Coronary artery (tissue), 2 donors: ENCODE measurements around the gene SMAGP.
A peak's percentile ranks its signal among the peaks of the same experiment; 100 is the strongest.

Experiments used
- DNase-seq: peaks from one replicate; pipeline ENCODE4 v3.0.0-alpha.2; 2017; ENCODE audit warnings: low spot score
- H3K27ac ChIP-seq, 2 donors: fragments of 200-600 bp; sonication (generic); one replicate each; pipeline ENCODE4 v1.5.1; 2016 to 2019
- H3K4me3 ChIP-seq: fragments of 200-600 bp; sonication (generic); 2 replicates; pipeline ENCODE4 v1.5.1; 2016; ENCODE audit warnings: mild to moderate bottlenecking, moderate library complexity
- CTCF ChIP-seq: fragments of 200-600 bp; sonication (generic); IDR thresholded peaks from one replicate; pipeline ENCODE4 v1.5.1; 2019; ENCODE audit warnings: antibody characterized with exemption

Gene SMAGP

GRCh38 chr12:51242876-51243275 lies 27.3 kb downstream of the SMAGP start:
- TF ChIP-seq CTCF: no peak
- H3K27ac ChIP-seq: no peak overlapping the region
- H3K4me3 ChIP-seq: no peak overlapping the region
- DNase-seq: no peak

GRCh38 chr12:51242120-51242519 lies 28.1 kb downstream of the SMAGP start:
- H3K4me3 ChIP-seq: no peak overlapping the region
- DNase-seq: no peak
- H3K27ac ChIP-seq: peak overlapping the region in 1 of 2 donors; percentile 20
- no peak for TF ChIP-seq CTCF

GRCh38 chr12:51240971-51241370 lies 29.2 kb downstream of the SMAGP start:
- H3K27ac ChIP-seq: peak overlapping the region in 1 of 2 donors; percentile 18
- no peak for DNase-seq
- no peak for TF ChIP-seq CTCF
- H3K4me3 ChIP-seq: peak overlapping the region; percentile 86

GRCh38 chr12:51238510-51239334 lies 31.5 kb downstream of the SMAGP start, which contains the start of gene DAZAP2:
DAZAP2 (plus strand) TSS chr12:51238826; CDS start chr12:51238908, 82 bp downstream.
- Histone ChIP-seq H3K27ac (peak within 1 kb of the TSS; percentile 99 to 100), H3K4me3 (peak within 1 kb of the TSS; percentile 86)
- TF ChIP-seq CTCF: no peak
- peak; percentile 96 for DNase-seq

- no peak for TF ChIP-seq CTCF
- no peak for DNase-seq
- Histone ChIP-seq H3K27ac (peak overlapping the region; percentile 99 to 100), H3K4me3 (peak overlapping the region; percentile 86)
These were observed 32.1 kb downstream of the SMAGP start for GRCh38 chr12:51238037-51238509.

GRCh38 chr12:51234530-51234929 lies 35.7 kb downstream of the SMAGP start:
- TF ChIP-seq CTCF: no peak
- H3K4me3 ChIP-seq: no peak overlapping the region
- DNase-seq: no peak
- H3K27ac ChIP-seq: no peak overlapping the region

GRCh38 chr12:51232642-51233041 lies 37.6 kb downstream of the SMAGP start:
- H3K4me3 ChIP-seq: no peak overlapping the region
- no peak for TF ChIP-seq CTCF
- no peak overlapping the region for H3K27ac ChIP-seq
- no peak for DNase-seq
